Stomach (tissue), 9 donors: ENCODE data around the gene CHRNE. TPM values are rescaled to one million over a fixed set of nuclear protein-coding genes. Genes with fewer than 3 reads are reported as not detected.
A peak's percentile ranks its signal among the peaks of the same experiment; 100 is the strongest.

ENCODE experiments used
- DNase-seq, 2 donors: peaks; one replicate each; pipeline versions ENCODE4 v3.0.0 to v3.0.0-alpha.2; 2013 to 2019
- H3K27ac ChIP-seq, 5 donors: fragments of 200-600 bp in 4 of 5; sonication (generic) in 4 of 5; one replicate each; pipeline ENCODE4 v1.5.1; 2013 to 2019; ENCODE audit warnings: mild to moderate bottlenecking in 1 of 5, moderate library complexity in 1 of 5
- H3K27me3 ChIP-seq, 3 donors: fragments of 200-600 bp; sonication (generic); one replicate each; pipeline ENCODE4 v1.5.1; 2017 to 2019; ENCODE audit warnings: mixed run types in 1 of 3
- H3K36me3 ChIP-seq, 4 donors: fragments of 200-600 bp; sonication (generic); 1 replicate in 3 of 4; 2 replicates in 1 of 4; pipeline ENCODE4 v1.5.1; 2016 to 2019
- H3K4me1 ChIP-seq, 4 donors: fragments of 200-600 bp; sonication (generic); one replicate each; pipeline ENCODE4 v1.5.1; 2016 to 2019
- H3K4me3 ChIP-seq, 4 donors: fragments of 200-600 bp; sonication (generic) in 3 of 4; one replicate each; pipeline ENCODE4 v1.5.1; 2016 to 2019; ENCODE audit warnings: mild to moderate bottlenecking in 1 of 4
- H3K9me3 ChIP-seq, 4 donors: fragments of 200-600 bp; sonication (generic); one replicate each; pipeline ENCODE4 v1.5.1; 2016 to 2019
- CTCF ChIP-seq, 7 experiments: fragments of 450-650 bp in 4 of 7; fragments of 200-600 bp in 3 of 7; sonication (generic) in 3 of 7; IDR thresholded peaks; one replicate each; pipeline ENCODE4 v1.5.1; 2016 to 2019; ENCODE audit warnings: antibody characterized with exemption in 7 of 7, control low read depth in 2 of 7, mild to moderate bottlenecking in 1 of 7
- EP300 ChIP-seq: sonication (generic); formaldehyde crosslinking; IDR thresholded peaks from one replicate; pipeline ENCODE4 v1.6.1; 2017; ENCODE audit warnings: antibody characterized with exemption
- POLR2A ChIP-seq, 4 donors: fragments of 450-650 bp; IDR thresholded peaks; one replicate each; pipeline ENCODE4 v1.6.1; 2016; ENCODE audit warnings: antibody characterized with exemption in 4 of 4, control low read depth in 2 of 4, mild to moderate bottlenecking in 1 of 4, moderate library complexity in 1 of 4
- POLR2AphosphoS5 ChIP-seq, 3 donors: sonication (generic); formaldehyde crosslinking; IDR thresholded peaks; one replicate each; pipeline ENCODE4 v1.6.1; 2016; ENCODE audit warnings: antibody characterized with exemption in 3 of 3
- WGBS, 5 donors: extraction: QIAGEN DNeasy Blood & Tissue Kit in 3 of 5; methylation state at CpG; one replicate each; pipeline versions ENCODE4 v1.1.5 to v1.1.7; 2013 to 2018; 5-methylcytosine and 5-hydroxymethylcytosine counted together
- intact Hi-C: fragments of 100-400 bp; cut with DNase I; formaldehyde crosslinking; loops from one replicate; pipeline ENCODE4 v1.15.1; 2023; ENCODE audit warnings: low total_unique reads
- polyA plus RNA-seq, 3 donors: library from polyadenylated mRNA; stranded (reverse); fragments of 200-250 nt; gene quantifications; one replicate each; pipeline ENCODE4 v1.2.3, GENCODE V29; 2013
- total RNA-seq, 5 donors: library from RNA; depleted of rRNA; stranded (reverse); fragments of >200 nt; gene quantifications; one replicate each; pipeline versions ENCODE4 v1.1.0 to v1.2.3, GENCODE V29; 2014 to 2016
- donor health status: healthy with polysubstance abuse.
- donor health status: Bipolar disorder and iron deficiency.
- donor health status: healthy.

The CHRNE gene
- total and polyA plus RNA-seq, 8 donors: 0.43 to 2.0 (median 0.93) TPM; not detected in 3

- DNase-seq: peak; percentile 51 to 85
- intact Hi-C loops: loop anchor here (10.0 kb wide), 1 partner anchor 74 kb away; no protein-coding TSS in a partner anchor
- Histone ChIP-seq H3K4me3 (peak overlapping the region; percentile 49 to 55 (median 52)), H3K27ac (peak overlapping the region in 4 of 5 donors; percentile 9 to 71 (median 59)), H3K9me3 (no peaks in the 10 kb centered on the region), H3K4me1 (peaks cover 20 to 54% (median 44%) of the 10 kb centered on the region in 4 donors), H3K27me3 (peaks cover 0 to 44% (median 0%) of the 10 kb centered on the region in 3 donors), H3K36me3 (peaks cover 16 to 23% (median 21%) of the 10 kb centered on the region in 4 donors)
- WGBS, 5 donors: 17 to 22% (median 21%) methylated on average over 26 to 65 of the region's 65 CpGs
- no peak for TF ChIP-seq CTCF (IDR thresholded peaks at IDR 0.05)
- no peak for TF ChIP-seq EP300
- TF ChIP-seq POLR2AphosphoS5 (IDR thresholded peaks at IDR 0.05): no peak
- no peak for TF ChIP-seq POLR2A (IDR thresholded peaks at IDR 0.05)
These were observed 2.4 kb downstream of the CHRNE start for GRCh38 chr17:4900231-4901107.

- peaks cover 0 to 44% (median 0%) of the 10 kb centered on the region in 3 donors for H3K27me3 ChIP-seq
- TF ChIP-seq POLR2AphosphoS5 (IDR thresholded peaks at IDR 0.05) (peak in 2 of 3 donors; percentile 31 to 59), EP300 (no peak), CTCF (IDR thresholded peaks at IDR 0.05) (peak in 1 of 7 experiments; percentile 8)
- intact Hi-C loops: loop anchor here (10.0 kb wide), 2 partner anchors 75 to 165 kb away; partner anchors contain the start of genes CXCL16, MED11 and ZMYND15
- H3K4me3 ChIP-seq: peak within 1 kb of the TSS; percentile 49 to 55 (median 52)
- no peaks in the 10 kb centered on the region for H3K9me3 ChIP-seq
- H3K4me1 ChIP-seq: peaks cover 20 to 54% (median 44%) of the 10 kb centered on the region in 4 donors
- peak within 1 kb of the TSS in 4 of 5 donors; percentile 54 to 71 (median 58) for H3K27ac ChIP-seq
- 5 to 23% (median 7%) methylated on average over 18 to 60 of the region's 60 CpGs for WGBS, 5 donors
- peaks cover 24 to 32% (median 30%) of the 10 kb centered on the region in 4 donors for H3K36me3 ChIP-seq
- DNase-seq: peak; percentile 91 to 95
These were observed 3.3 kb downstream of the CHRNE start, which contains the start of gene C17orf107 for GRCh38 chr17:4899341-4900230. TSS of gene C17orf107 (plus strand) at chr17:4899536. CDS start at chr17:4899763, 227 bp downstream.

GRCh38 chr17:4898927-4899326 is 4.0 kb downstream of the CHRNE start:
- Histone ChIP-seq H3K27ac (peak overlapping the region in 4 of 5 donors; percentile 54 to 71 (median 58)), H3K4me3 (peak overlapping the region; percentile 49 to 55 (median 52)), H3K36me3 (peaks cover 30 to 38% (median 37%) of the 10 kb centered on the region in 4 donors), H3K27me3 (peaks cover 0 to 39% (median 0%) of the 10 kb centered on the region in 3 donors), H3K9me3 (no peaks in the 10 kb centered on the region), H3K4me1 (peaks cover 20 to 54% (median 44%) of the 10 kb centered on the region in 4 donors)
- no peak for TF ChIP-seq CTCF (IDR thresholded peaks at IDR 0.05)
- TF ChIP-seq POLR2AphosphoS5 (IDR thresholded peaks at IDR 0.05): no peak
- no peak for TF ChIP-seq EP300
- no peak for TF ChIP-seq POLR2A (IDR thresholded peaks at IDR 0.05)
- 5 to 23% (median 14%) methylated on average over 8 to 34 of the region's 34 CpGs; no CpG with 5 or more reads in 1 of the 5 donors for WGBS, 5 donors
- intact Hi-C loops: loop anchor here (10.0 kb wide), 1 partner anchor 164 kb away; the partner anchor contains the start of genes CXCL16, MED11 and ZMYND15
- no peak for DNase-seq
